NCI-H2171 (cell line): ENCODE results near the gene IRF5.
"Not testable (repeated sequence)": the region's sequence is repeated elsewhere in the genome, so short reads cannot be mapped to it uniquely, and the experiment has no call there.

Experiments used
- DNase-seq: peaks from one replicate; lab custom pipeline; 2025; lab: John Stamatoyannopoulos, UW

The IRF5 gene

DNA sequence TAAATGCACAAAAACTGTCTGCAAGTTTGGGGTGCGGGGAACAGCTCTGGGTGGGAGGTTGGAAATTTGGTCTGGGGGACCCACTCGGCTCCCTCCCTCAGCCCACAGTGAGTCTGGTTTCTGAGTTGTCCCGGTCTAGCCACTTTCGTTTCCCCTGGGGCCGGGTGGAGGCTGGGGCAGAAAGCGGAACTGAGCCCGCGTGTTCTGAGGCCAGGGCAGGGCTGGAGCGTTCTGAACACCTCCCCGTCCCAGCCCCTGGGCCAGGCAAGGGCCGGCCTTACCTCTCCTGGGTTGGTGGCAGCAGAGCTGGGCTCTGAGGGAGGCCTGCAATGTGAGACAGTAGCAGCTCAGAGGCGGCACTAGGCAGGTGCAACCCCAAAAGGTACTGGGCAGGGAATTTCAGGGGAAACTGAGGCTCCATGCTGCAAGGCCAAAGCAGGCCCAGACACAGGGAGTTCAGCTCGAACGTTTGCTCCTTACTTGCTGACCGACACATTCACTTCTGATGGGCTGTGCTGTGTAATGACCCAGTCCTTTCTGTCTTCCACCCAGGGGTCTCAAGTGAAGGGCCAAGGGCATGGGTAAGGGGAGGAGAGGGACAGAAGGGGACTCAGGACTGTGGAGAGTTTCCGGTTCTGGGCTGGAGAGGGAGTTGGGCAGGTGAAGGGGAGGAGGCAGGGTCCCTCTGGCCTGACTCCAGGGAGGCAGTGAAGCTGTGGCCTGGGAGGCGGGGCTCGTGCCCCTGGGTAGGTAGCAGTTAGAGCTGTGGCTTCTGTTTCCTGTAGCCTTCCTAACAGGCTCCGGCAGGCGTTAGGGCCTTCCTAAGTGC is 3.0 kb downstream of the IRF5 start:
- no peak for DNase-seq

DNA sequence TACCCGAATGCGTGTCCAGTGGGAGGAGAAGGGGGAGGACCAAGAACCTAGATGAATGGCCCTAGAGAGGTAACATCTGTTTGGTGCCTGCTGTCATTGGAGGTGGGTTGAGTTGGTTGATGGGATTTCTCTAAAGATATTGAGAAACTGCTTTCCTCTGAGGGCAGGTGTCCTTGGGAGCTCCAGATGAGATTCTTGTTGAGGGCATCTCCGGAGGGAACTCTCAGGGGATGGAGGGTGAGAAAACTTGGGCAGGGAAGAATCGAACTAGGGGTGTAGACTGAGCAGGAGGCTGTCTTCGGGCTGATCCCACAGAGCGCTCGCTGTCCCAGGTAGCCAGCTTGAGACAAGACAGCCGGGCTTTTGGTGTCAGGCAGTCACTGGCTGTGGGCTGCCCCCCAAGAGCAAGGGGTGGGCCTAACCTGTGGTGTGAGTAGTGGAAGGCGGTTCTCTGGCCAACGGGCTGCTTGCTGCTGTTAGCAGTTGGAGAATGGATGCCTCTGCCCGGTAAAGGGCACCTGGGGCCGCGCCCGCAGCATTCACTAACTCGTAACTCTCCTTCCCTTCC is 3.7 kb downstream of the IRF5 start:
- DNase-seq, result no peak

DNA sequence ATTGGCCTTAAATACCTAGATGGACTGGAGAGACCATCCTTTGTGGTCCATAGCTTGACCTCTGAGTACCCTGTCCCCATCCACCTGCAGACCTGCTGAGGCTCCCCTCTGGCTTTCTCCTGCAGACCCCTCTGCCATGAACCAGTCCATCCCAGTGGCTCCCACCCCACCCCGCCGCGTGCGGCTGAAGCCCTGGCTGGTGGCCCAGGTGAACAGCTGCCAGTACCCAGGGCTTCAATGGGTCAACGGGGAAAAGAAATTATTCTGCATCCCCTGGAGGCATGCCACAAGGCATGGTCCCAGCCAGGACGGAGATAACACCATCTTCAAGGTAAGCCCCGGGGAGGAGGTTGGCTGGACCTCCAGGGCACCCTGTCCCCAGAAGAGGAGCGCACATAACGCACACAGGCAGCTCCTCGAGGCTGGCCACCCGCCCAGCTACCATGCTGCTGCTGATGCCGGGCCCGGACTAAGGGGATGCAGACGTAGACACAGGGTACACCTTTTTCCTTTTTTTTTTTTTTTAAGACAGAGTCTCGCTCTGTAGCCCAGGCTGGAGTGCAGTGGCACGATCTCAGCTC is 4.3 kb downstream of the IRF5 start:
- DNase-seq, result no peak

DNA sequence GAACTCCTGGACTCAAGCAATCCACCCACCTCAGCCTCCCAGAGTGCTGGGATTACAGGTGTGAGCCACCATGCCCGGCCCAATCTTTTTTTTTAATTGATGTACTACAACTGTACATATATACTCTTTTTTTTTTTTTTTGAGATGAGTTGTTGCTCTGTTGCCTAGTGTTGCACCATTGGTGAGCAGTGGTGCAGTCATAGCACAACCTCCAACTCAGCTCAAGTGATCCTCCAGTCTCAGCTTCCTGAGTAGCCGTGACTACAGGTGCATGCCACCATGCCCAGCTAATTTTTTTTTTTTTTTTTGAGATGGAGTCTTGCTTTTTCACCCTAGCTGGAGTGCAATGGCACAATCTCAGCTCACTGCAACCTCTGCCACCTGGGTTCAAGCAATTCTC is 5.5 kb downstream of the IRF5 start:
- not testable (repeated sequence) for DNase-seq

DNA sequence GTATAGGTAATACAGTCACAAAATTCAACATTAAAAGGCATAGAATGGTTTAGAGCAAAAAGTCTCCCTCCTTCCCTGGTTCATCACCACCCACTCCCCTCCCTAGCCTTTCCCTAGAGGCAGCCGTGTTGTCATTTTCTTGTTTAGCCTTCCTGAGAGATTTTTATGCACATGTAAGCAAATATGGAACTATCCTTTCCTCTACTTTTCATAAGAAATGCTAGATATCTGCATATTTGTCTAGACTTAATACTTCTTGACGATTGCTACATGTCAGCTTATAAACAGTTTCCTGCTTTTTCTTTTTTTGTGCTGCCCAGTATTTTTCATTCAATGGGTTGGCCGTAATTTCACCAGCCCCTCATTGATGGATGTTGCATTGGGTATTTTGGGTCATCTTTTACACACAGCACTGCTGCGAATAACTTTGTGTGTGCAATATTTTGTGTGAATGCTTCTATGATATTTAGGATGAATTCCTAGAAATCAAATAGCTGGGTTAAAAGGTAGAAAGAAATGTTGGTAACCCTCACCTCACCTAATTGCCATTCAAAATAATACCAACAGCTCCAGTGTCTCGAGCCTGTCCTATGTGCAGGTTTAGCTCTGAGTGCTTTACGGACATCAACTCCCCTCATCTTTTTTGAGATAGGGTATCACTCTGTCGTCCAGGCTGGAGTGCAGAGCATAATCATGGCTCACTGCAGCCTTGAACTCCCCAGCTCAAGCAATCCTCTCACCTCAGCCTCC is 6.9 kb downstream of the IRF5 start:
- DNase-seq, result no peak

DNA sequence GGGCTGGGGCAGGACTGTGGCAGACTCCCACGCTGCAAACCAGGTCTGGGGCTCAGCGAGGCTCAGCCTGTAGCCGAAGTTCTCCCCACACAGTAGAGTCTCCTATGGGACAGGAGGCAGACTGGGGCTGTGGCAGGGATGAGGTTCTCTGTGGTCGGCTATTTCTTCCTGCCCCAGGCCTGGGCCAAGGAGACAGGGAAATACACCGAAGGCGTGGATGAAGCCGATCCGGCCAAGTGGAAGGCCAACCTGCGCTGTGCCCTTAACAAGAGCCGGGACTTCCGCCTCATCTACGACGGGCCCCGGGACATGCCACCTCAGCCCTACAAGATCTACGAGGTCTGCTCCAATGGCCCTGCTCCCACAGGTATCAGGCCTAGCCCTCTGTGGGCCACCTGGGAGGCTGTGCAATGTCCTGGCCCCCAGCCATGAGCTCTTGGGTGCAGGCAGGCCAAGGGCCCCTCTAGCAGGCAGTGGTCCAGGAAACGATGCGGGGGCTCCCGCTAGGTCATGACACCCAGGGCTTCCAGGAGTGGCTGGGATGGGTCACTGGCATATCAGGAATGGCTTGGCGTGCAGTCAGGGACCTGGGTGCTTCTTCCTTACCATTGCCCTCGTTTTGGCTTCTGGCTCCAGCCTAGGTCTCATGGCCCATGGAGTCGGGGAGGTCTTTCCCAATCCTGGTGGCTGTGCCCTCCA is 8.1 kb downstream of the IRF5 start:
- no peak for DNase-seq

DNA sequence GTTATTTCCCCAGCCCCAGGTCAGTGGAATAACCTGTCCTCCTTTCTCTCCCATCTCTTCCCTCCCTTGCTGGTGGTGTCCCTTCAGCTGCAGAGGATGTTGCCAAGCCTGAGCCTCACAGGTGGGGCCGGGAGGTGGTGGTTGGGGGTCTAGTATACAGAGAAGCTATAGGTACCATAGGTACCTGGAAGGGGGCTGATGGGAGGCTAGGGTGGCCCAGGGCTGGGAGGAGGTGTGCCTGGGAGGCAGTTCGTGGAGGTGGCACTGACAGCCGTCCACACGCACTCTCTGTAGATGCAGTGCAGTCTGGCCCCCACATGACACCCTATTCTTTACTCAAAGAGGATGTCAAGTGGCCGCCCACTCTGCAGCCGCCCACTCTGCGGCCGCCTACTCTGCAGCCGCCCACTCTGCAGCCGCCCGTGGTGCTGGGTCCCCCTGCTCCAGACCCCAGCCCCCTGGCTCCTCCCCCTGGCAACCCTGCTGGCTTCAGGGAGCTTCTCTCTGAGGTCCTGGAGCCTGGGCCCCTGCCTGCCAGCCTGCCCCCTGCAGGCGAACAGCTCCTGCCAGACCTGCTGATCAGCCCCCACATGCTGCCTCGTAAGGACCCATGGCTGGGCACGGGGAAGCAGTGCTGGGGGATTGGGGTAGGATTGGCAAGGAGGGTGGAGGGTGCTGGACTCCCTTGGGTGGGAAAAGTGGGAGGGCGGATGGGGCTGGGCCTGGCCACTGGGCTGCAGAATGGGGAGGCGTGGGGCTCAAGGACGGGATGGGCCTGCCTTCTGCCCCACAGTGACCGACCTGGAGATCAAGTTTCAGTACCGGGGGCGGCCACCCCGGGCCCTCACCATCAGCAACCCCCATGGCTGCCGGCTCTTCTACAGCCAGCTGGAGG is 9.5 kb downstream of the IRF5 start:
- DNase-seq, result no peak

DNA sequence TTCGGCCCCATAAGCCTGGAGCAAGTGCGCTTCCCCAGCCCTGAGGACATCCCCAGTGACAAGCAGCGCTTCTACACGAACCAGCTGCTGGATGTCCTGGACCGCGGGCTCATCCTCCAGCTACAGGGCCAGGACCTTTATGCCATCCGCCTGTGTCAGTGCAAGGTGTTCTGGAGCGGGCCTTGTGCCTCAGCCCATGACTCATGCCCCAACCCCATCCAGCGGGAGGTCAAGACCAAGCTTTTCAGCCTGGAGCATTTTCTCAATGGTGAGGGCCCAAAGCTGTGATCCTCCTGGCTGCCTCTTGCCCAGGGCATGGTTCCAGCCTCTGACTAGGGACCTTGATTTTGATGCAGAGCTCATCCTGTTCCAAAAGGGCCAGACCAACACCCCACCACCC is 10.1 kb downstream of the IRF5 start:
- DNase-seq, result no peak

DNA sequence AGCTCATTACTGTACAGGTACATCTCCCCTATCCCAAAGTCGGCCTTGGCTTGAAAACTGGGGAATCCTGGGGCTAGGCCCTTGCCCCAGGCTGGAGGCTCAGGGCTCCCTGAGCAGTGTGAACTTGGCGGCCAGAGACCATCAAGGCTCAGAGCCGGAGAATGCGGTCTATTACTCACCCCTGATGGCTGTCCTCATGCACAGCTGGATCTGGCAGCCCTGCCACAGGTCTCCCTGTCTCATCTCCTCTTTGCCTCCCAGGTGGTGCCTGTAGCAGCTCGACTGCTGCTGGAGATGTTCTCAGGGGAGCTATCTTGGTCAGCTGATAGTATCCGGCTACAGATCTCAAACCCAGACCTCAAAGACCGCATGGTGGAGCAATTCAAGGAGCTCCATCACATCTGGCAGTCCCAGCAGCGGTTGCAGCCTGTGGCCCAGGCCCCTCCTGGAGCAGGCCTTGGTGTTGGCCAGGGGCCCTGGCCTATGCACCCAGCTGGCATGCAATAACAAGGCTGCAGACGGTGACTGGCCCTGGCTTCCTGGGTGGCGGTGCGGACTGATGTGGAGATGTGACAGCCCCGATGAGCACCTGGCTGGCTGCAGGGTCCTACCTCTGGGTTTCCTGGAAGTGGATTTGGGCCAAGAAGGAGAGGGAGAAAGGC is 10.7 kb downstream of the IRF5 start:
- no peak for DNase-seq

DNA sequence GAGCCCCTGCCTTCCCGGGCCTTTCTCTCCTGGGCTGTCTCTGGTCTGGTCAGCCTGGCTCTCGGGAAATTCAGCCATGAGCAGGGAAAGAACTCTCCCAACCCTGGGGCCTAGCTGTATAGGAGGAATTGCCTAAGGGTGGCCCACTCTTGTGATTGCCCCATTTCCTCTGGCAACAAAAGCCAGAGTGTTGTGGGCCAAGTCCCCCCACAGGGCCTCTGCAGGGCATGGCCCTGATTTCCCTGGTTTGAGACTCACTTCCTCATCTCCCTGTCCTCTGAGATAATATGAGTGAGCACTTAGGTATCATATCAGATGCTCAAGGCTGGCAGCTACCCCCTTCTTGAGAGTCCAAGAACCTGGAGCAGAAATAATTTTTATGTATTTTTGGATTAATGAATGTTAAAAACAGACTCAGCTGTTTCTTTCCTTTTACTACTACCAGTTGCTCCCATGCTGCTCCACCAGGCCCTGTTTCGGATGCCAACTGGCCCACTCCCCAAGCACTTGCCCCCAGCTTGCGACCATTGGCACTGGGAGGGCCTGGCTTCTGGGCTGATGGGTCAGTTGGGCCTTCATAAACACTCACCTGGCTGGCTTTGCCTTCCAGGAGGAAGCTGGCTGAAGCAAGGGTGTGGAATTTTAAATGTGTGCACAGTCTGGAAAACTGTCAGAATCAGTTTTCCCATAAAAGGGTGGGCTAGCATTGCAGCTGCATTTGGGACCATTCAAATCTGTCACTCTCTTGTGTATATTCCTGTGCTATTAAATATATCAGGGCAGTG is 11.4 kb downstream of the IRF5 start:
- DNase-seq, result no peak

DNA sequence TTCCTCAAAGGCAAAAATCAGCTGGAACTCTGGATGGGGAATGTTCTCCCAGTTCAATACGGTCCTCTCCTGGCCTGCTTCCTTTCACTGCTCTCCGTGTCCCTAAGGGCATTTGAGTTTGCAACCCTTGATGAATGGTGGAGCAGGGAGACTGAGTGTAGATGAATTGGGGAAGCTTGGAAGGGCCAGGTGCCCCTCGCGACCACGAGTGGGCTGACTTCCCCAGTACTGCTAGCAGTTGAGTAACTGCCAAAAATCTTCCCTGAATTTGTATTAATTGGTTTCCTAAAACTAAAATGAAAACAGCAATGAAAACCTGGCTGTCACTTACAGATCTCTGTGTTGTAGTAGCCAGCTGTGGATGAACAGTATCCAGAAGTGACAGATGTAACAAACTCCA is 13.6 kb downstream of the IRF5 start:
- DNase-seq, result no peak

DNA sequence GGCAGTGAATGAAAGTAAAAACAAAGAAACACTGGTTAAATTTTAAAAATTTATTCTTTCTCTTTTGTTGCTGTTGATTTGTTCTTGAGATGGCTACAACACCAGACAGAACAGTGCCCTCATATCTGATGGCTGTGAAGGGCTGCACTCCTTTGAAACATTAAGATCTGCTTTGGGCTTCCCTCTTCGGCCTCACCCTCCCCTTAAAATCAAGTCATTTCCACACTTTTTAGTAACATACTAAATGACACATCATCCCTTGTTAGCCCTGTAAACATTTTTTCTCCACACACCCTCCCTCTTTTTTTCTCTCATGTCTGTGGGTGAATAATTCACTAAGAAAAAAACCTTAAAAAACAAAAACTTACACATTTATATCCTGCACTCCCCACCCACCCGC is 16.4 kb downstream of the IRF5 start:
- DNase-seq, result no peak

DNA sequence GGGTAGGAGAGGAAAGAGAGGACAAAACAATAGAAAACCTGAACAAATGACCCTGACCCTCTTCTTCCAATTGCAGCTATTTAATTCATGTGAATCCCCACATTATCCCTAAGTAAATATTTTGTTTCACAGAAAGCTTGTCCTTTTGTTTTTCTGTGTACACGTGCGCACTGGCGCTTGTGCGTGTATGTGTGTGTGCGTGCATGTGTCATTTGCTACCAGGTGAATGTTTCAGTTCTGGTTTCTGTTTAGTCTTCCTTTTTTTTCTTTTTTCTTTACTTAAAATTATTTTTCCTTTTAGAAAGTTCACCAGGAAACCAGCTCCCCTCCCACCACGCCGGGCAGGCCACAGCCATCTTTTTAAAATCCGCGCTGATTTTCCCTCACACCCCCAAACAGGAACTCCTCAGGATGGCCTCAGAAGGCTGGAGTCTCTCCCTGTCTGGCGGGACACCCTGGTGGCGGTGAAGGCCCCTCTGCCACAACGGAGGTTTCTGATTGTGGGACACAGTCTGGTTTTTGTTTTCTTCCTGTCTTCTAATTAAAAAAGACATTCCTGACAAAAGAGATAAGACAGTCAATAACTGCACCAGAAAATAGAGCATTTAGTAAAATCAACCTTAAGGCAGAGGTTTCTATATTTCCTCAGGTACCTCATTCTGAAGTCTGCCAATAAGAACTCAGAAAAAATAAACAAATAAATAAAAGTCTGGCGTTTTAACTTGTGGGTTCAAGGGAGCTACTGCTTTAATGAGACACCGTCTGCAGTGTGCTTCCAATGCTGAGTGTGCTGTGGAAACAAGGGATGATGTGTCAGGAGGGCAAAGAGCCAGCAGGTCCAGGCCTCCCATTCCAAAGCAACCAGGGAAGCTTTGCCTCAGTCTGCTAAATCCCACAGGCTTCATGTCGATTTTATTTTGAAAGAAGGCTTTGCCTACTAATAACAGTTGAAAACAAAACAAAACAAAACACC is 17.4 kb downstream of the IRF5 start:
- no peak for DNase-seq

DNA sequence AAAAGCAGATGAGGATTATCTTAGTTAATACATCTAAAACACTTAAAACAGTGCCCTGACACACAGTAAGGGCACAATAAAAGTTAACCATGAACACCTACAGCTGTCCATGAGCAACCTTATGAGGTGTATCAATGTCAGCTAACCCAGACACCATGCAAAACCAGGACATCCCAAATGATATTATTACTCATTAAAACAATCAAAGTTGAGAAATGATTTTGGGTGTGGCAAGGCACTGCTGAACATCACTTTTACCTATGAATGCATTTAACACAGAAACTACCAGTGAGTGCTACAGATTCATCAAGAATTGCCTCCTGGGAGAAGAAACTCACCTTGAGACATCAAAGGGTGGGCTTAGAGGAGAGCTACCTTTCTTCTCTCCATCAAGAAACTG is 18.3 kb downstream of the IRF5 start:
- no peak for DNase-seq

DNA sequence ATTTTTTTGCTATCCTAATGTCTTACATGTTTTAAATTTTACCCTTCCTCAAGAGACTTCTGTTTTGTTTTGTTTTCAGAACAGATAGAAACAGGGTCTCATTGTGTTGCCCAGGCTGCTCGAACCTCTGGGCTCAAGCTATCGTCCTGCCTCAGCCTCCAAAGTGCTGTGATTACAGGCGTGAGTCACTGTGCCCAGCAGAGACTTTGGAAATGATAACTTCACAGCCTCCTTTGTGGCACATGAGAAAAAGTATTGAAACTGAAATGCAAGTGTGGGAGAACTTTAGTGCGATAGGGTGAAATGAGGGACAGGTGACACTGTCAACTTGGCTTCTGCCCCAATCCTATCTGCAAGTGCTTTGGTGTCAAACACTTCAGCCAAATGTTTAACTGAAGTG is 21.6 kb downstream of the IRF5 start:
- DNase-seq, result no peak

DNA sequence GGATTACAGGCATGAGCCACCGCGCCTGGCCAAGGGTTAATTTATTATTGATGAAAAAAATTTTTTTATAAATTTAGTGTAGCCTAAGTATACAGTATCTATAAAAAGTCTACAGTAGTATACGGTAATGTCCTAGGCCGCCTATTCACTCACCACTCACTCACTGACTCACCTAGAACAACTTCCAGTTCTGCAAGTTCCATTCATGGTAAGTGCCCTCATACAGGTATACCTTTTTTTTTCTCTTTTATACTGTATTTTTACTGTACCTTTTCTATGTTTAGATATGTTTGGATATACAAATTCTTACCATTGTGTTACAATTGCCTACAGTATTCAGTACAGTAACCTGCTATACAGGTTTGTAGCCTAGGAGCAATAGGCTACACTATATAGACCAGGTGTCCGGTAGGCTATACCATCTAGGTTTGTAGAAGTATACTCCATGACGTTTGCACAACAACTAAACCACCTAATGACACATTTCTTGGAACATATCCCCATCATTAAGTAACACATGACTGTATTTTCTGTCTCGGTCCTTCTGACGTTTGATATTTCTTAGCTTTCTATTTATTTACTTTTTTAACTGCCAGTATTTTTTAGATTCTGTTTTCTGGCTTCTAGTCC is 23.4 kb downstream of the IRF5 start:
- DNase-seq, result no peak

DNA sequence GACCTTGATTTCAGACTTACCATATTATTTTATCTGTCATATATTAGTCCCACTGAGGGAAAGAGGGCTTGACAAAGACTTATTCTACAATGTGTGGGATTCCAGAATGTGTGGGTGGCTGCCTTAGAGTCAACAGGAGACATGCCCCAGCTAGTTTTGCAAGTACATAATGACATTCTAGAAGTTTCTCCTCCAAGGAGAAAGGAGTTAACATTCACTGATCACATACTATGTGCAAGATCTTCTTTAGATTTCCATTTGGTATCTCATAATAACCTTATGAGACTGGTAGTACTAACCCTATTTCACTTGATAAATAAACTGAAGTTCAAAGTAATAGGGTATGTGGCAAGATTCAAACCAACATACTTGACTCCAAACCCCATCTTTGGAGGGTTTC is 25.2 kb downstream of the IRF5 start:
- no peak for DNase-seq

DNA sequence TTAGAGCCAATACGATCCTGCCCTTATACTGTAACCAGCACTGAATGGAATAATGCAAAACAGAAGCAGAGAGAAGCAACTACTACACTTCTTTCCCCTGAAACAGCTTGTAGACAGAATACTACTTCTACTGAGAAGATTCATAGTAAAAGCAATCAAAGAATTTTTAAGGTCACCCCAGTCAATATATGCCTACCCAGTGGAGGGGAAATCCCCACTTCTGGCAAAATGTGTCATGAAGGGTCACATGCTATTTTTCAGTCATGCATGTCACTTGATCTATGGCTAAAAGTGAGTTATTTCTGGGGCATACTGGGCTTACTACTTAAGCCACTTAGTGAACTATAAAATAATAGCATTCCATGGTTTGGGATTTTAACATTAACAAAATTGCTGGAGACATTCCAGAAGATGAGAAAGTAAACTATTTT is 25.6 kb downstream of the IRF5 start:
- no peak for DNase-seq
